Activated CD8-positive, alpha-beta memory T cell treated with anti-CD3 and anti-CD28 coated beads, Interleukin-2, amount 50 U/mL, for 24 hours (primary cell): ENCODE data around the gene KCNIP4.
A peak's percentile ranks its signal among the peaks of the same experiment; 100 is the strongest.
"Not testable (repeated sequence)": the region's sequence is repeated elsewhere in the genome, so short reads cannot be mapped to it uniquely, and the experiment has no call there.

ENCODE experiments used
- DNase-seq: peaks from one replicate; pipeline ENCODE4 v3.0.0-alpha.2; 2020; ENCODE audit errors: extremely low read depth

The KCNIP4 gene

DNA sequence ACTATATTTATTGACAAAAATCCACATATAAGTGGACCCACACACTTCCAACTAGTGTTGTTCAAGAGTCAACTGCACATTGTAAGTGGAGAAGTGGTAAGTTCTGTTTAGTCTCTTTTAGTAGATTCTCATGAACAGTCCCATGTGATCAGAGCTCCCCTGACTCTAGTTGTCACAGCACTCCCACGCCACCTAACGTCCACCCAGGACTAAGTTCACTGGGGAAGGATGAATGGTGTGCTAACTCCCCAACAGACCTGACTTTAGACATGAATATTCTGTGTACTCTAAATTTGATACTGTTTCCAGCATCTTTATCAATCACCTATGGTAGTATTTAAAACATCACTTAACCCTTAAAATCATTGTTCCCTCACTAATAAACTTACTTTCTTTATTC is 1188.5 kb downstream of the KCNIP4 start:
- DNase-seq = no peak

DNA sequence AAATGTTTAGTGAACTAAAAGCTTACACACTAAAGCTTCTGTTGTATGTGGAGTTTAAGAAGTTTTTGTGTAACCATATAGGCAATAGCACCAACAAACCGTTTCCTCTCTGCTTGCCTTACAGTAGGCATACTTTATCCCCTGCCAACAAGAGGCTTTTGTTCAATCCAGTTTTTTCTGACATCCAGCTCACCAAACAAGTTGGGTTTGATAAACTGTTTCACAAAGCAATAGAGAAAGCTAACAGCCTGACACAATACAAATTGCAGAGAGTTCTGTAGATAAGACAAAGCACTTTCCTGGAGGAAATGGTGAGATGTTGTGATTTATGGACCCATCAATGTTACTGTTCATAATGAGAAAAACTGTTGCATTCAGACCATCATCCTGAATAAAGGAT is 1194.5 kb downstream of the KCNIP4 start:
- DNase-seq = no peak

DNA sequence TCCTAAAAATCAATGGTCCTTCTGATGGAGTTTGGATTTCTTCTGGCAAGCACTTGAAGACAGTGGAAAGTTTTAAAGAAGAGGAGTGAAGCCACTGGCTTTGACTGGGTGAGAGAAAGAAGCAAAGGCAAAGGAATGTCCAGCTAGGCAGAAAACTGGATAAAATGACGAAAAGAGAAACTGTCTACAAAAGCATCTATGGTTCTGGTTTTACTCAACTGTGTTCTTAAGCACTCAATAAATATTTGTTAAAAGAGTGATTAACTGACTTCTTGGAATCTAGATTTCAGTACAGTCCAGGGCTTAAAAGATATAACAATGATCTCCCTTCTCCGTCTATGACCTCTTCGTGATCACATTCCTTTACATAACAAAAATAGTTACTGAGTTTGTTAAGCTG is 1195.9 kb downstream of the KCNIP4 start:
- DNase-seq = no peak

DNA sequence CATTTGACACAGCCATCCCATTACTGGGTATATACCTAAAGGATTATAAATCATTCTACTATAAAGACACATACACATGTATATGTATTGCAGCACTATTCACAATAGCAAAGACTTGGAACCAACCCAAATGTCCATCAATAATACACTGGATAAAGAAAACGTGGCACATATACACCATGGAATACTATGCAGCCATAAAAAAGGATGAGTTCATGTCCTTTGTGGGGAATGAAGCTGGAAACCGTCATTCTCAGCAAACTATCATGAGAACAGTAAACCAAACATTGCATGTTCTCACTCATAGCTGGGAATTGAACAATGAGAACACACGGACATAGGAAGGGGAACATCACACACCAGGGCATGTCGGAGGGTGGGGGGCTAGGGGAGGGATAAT is 1202.6 kb downstream of the KCNIP4 start:
- DNase-seq = not testable (repeated sequence)

DNA sequence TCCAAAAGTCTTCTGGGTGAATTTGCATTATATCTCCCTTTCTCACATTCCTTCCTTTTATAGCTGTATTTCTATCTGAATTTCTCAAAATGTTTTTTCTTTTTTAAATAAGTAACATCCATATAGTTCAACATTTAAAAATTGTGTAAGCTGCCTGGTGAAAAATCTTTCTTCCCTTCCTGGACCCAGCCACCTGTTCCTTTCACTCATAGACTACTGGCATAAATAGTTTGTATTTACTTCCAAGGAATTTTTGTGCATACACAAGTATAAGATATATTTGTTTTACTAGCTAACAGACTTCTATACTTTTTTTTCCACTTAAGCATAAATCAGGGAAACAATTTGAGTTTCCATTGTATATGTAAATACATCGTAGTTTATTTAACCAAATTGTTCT is 1212.6 kb downstream of the KCNIP4 start:
- no peak for DNase-seq

DNA sequence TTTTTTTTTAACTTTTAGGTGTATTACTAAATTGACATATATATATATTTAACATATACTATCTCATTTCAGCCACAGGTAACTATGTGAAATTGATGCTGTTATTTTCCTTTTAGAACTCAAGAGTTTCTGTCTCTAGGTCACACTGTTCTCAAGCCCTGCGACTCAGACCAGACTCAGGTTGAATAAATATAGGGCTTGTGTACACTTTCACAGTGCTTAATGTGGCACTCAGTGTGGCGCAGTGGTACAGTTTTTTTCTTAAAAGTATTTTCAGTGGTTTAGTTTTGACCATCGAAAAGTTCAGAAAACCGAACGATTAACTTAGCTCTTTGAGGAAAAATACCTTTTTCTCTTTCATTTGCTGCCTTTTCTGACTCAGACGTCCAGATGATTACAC is 1223.7 kb downstream of the KCNIP4 start:
- no peak for DNase-seq

DNA sequence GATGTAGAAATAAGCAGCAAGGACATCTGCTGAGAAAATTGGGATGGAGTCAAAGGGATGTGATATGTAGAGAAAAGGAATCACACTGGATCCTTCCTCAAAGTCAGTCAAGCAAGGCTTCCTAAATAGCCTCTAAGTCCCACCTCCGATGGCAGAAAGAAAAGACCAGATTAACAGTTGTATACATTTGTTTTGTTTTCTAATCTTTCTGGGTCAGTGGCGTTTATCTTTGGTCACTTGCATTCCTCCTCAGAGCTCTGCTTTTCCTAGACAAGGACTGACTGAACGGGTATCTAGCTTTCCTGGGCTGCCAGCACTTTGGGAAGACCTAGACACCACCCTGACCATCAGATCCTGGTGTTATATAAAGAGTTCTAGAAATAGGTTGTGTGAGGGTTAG is 1225.1 kb downstream of the KCNIP4 start:
- DNase-seq = no peak

DNA sequence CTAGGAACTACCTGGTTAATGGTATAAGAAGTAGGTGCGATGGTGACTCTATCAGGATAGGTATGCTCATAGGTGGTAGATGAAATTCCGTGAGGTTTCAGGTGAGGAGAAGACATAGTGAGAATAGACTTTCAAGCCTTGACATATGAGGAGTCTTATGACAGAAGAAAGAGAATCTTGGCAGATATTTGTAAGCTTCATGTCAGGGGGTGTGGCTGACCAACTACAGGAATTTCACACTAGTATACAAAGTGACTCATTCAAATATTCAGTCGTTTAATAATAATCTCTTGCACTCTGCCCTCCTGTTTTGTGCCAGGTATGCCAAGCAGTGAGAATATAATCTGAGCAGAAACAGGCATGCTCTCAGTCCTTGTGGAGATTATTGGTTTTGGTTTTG is 1225.6 kb downstream of the KCNIP4 start:
- no peak for DNase-seq

DNA sequence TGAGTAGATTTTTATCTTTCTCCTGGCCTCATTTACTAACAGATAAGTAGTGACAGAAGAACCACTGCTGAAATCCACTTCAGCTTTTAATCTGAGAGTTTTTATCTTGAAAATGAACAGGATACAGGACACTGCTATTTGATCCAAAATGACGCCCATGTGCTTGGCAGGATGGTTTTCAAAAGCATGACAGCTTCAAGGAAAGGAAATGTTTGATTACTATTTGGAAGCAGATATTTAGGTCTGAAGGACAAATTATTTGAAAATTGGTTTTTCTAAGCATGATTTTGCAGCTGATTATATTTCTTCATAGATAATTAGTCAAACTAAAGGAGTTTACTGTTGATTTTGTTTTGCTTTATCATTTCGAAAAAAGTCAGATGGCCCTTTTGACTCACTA is 1237.2 kb downstream of the KCNIP4 start:
- no peak for DNase-seq

DNA sequence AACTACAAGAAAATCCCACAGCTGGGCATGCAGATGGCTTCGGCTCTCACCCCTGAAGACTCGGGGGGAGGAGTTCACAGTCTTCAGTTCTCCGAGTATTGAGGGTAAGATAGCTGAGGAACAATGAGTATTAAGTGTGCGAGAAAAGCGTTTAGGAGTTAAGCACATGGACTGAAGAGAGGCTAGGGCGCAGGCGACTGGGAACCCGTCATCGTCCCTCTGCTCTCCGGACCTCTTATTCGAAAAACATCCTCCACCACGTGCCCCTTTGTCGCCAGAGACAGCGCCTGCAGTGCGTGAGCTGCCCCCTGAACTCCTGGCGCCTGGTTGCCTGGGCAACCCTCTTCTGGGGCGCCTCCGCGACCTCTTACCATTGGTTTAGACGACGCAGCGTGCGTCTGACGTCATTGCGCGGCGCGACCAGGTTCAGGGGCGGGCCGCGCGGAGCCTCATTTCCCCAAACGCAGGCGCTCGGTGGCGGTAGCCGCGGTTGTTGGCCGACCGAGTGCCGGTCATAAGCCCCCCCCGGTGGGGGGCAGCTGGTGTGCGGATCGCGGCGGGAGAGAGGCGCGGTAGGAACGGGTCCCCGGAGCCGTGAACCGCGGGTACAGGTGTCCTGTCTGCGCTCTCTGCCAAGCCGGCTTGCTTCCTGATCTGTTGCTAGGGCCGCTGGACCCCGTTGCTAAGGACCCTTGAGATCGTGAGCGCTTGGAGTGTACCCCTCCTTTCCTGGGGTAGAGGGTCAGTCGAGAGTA is 1248.4 kb downstream of the KCNIP4 start, which contains the start of gene PACRGL:
PACRGL (plus strand) TSS at position 452 of the 755 bp plus-strand sequence. CDS start 4,024 bp downstream, outside the sequence.
- peak; percentile 79 for DNase-seq

DNA sequence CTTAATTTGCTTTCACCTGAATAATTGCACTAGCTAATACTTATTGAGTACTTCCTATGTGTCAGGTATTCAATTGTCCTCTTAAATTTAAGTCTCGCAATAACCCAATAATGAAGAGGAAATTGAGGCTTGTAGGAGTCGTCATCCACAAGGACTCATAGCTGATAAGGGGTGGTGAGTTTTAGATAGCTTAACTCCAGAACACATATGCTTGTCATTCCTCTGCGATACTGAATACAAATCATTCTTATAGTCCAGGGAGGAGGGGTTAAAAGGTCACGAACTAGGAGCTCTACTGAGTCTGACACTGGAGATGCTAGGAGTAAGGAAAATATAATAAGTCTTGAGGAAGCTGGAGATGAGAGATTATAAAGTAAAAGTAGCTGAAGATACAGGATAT is 1249.8 kb downstream of the KCNIP4 start:
- DNase-seq = no peak

DNA sequence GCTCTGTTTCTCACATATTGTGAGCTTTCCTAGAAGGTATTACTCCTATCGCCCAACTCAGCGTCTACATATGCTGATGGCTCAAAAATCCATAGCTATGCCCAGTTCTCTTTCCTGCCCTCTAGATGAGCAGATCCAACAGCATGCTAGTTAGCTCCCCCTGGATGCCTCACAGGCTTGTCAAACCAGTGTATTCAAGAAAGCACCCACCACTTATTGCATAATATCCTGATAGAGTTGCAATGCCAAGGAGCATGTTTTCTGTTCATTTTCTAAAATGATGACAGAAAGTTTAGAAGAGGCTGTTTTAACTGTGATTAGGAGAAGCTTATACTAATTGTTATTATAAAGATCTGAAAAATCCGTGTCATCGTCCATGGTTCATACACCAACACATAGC is 1250.2 kb downstream of the KCNIP4 start:
- no peak for DNase-seq

DNA sequence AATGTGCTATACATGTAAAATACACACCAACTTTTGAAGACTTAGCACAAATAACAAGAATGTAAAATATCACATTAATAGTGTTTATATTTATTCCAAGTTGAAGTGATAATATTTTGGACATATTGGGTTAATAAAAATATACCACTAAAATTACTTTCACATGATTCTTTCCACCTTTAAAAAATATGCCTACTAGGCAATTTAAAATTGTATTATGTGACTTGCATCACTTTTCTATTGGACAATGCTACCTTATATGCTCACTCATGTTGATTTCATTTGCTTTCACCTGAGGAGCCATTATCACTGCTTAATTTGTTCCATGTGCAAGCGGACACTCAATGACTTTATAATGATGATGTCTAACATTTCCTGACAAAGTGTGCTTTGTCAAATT is 1251.8 kb downstream of the KCNIP4 start:
- no peak for DNase-seq

DNA sequence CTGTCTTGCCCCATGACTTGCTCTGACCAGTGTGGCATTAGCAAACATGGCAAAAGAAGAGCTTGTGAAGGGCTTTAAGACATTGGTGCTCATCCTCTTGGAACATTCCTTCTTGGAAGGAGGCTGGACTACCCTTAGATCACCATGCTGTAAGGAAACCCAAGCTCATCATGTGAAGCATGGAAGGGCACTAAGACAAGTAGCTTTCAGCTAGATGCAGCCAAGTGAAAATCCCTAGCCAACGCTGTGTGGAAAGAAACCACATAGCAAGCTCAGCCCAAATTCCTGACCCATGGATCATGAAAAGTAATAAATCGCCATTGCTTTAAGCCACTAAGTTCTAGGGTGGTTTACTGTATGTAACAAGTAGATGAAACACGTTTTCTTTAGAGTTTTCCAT is 1260.7 kb downstream of the KCNIP4 start:
- DNase-seq = no peak

DNA sequence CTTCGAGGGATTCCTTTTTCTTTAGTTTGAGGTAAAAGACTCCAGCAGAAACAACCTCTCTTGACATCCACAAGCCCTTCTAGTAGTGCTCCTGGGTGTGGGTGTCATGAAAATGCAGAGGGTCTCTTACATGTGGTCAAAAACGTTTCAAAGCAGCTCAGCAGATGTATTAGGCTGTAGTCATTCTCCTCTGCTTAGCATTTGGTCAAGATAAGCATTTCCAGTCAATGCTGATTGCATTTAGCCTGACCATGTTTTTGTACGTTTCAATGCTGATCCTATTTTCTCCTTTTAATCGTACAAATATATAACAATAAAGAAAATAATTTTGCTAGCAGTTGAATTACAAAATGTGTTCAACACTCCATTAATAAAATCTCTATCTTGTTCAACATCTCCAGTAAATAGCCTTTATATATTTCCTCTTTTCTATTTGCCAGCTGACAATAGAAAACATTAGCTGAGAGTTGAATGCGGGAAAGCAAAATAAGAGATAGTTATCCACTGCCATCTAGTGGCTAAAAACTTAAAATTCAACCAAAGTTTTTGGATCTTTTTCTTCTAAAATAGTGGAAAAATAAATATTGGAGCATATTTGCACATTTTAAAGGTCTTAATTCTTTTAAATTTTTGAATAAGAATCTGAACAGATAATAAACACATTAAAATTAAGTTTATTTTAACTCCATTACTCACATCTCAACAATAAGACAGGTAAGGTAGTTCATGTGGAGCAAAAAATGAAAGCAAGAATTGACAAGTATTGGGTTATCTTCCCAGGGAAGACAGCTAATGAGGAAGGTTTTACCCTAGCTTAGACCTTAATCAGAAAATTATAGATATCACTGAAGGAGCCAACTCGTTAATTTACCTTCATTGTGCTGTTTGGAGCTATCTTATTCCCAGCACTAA is 1263.5 kb downstream of the KCNIP4 start:
- no peak for DNase-seq

DNA sequence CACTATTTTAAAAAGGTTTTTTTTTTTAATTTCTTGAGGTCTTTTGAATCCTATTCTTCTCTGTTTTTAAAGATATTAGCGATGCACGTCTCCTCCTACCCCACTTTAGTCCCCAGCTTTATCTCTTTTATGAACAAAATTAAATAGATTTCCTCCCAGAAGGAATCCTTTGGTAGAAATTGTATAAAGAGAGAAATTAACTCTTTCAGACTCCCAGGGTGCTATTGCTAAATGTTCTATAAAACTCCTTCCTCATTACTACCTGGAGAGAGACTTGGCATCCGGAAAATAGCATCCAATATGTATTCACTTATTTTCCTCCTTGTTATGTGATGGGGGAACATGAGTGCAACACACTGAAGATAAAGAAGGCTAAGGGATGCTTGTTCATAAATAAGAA is 1264.8 kb downstream of the KCNIP4 start:
- DNase-seq = no peak

DNA sequence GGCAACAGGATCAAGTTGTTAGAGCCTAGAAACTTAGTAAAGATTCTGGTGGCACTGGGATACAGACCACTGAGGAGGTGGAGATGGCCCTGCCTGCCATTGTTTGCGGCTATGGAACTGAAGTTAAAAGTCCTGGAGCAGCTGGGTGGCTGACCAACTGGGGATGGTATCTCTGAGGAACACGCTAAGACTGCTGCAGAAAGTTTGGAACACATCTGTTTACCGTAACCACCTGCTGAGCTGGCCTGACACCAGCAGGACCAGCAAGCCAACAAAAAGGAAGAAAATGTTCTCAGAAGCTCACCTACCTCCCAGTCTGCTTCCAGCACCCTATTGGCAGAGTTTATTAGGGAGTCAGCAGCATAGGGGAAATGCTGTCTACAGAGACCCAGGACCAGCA is 1265.7 kb downstream of the KCNIP4 start:
- DNase-seq = no peak

DNA sequence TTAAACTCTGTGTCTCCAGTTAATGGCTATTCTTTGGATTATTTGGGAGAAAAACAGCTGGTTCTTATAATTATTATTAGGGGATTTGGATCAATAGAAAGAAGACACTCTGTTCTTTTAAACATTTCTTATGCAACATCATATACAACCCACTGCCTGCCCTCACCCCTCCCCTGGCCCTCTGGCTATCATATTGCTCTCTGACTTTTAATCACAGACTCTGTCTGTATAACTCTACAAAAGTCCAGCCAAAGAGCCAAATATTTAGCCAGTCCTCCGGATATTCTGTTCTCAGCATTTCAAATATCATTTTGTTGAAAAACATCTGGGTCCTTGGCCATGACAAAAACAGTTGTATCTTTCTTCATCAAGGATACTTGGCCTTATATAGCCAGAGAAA is 1267.3 kb downstream of the KCNIP4 start:
- no peak for DNase-seq

DNA sequence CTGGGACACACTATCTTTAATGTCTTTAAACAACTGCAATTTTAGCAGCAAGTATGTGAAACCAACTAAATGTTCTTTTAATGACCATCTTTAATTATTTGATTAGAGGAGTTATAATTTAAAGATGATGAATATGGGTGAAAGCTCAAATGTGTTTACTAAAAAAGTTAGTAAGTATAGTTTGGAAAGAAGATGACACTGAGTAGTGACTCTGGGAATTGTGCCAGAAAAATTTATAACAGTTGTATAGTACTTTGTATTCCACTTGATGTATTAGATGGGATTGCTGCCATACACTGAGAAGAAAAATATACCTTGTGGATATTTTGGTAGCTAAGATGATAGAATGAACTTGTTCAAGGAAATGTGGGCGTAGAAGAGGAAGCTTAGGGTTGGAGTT is 1267.8 kb downstream of the KCNIP4 start:
- DNase-seq = no peak

DNA sequence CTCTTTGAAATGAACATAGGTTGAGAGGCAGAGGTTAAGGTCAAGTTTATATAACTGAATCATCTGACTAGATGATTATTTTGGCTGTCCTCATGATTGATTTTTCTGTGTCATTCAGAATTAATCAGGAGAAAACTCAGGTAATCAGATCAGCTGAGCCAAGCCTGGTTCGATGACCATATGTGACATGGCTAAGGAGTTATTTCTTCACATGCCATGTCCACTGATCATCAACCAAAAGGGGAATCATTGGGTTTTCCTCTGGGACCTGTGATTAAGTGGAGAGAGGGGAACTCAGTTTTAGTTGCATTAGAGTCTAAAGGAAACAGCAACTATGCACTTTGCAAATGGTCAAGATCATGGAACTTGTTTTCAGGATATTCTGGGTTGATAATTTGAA is 1268.6 kb downstream of the KCNIP4 start:
- DNase-seq = no peak
